Measurements from ENCODE around the gene WRAP53. TPM values are rescaled to one million over a fixed set of nuclear protein-coding genes. Genes with fewer than 3 reads are reported as not detected.

The WRAP53 gene
- total and polyA plus RNA-seq, 8 donors: 2.0 to 13.5 (median 4.1) TPM

DNA sequence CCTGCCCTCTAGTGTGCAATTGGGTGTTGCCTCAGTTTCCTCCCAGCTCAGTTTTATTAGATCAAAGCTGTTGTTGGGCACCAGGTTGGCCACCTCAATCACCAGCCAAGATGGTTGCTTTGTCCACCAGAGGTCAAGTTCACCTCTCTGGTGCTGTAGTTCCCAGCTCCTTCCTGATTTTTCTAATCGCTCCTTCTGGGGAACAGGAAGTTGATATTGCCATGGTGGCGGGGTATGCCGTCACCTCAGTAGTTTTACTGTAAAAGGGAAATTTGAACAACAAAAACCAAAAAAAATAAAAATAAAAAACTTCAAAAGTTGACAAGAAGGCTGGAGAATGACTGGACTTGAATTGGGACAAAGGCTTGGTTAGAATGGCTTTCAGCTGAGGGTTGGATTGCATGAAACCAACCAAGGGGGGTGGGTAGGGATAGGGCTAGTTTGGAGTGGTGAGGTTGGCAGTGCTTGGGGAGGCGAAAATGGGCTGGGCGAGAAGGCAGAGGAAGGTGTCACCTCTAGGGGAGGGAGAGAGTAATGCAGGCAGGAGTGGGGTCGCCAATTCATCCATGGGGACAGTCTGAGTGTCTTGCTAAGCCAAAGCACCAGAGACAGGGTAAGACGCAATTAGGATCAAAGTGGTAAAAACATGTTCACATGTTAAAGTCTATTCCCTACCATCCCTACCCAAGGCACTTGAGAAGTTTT, 22.9 kb downstream of the WRAP53 start:
- intact Hi-C loops (cut with DNase I): no loop called here
- WGBS, 2 donors: 73 to 74% methylated on average over 7 of the region's 7 CpGs
- ATAC-seq (no peak), DNase-seq (no peak), FAIRE-seq (no peak)
- H3K27me3 ChIP-seq: peaks cover 0 to 5% (median 0%) of the 10 kb centered on the region in 4 donors
- H3K36me3 ChIP-seq: no peaks in the 10 kb centered on the region
- TF ChIP-seq, protein P1, sequence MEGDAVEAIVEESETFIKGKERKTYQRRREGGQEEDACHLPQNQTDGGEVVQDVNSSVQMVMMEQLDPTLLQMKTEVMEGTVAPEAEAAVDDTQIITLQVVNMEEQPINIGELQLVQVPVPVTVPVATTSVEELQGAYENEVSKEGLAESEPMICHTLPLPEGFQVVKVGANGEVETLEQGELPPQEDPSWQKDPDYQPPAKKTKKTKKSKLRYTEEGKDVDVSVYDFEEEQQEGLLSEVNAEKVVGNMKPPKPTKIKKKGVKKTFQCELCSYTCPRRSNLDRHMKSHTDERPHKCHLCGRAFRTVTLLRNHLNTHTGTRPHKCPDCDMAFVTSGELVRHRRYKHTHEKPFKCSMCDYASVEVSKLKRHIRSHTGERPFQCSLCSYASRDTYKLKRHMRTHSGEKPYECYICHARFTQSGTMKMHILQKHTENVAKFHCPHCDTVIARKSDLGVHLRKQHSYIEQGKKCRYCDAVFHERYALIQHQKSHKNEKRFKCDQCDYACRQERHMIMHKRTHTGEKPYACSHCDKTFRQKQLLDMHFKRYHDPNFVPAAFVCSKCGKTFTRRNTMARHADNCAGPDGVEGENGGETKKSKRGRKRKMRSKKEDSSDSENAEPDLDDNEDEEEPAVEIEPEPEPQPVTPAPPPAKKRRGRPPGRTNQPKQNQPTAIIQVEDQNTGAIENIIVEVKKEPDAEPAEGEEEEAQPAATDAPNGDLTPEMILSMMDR (IDR thresholded peaks at IDR 0.05): no peak
- H3K27ac ChIP-seq: no peak overlapping the region
- H3K4me1 ChIP-seq: no peaks in the 10 kb centered on the region
- H3K9me3 ChIP-seq: no peaks in the 10 kb centered on the region
- H3K4me3 ChIP-seq: no peak overlapping the region

DNA sequence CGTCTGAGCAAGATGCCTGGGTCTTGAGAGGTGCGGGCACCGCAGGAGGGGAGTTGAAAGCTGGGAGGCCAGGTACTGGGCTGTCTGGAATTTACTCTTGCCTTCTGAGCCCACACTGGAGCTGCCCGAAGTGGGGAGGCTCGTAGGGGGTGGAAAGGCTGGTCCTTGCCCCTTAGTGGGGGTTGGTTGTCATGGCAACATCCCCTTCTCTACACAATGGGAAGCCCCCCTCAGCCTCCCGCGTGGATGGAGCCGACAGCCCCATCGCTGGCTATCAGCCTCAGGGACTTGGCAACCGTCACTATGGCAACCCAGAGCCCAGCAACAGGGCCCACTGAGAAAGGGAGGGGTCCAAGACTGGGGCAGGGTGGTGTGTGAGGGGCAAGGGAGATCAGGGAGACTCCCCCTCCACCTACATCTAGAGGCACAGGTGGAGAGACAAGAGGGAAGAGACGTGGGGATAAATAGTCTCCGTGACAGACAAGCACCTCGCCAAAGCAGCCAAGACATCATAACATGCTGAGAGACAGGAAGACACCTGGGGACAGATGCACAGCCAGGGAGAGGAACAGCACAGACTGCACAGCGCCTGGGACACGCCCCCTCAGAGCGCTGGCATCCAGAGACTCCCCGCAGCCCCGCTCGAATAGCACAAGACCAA, 24.0 kb downstream of the WRAP53 start:
- WGBS, 2 donors: 10% methylated on average over 19 of the region's 19 CpGs
- FAIRE-seq: no peak
- H3K4me3 ChIP-seq: no peak overlapping the region
- no peak overlapping the region for H3K27ac ChIP-seq
- TF ChIP-seq, protein P1 (IDR thresholded peaks at IDR 0.05): no peak
- ATAC-seq: no peak
- H3K9me3 ChIP-seq: no peaks in the 10 kb centered on the region
- no peak for DNase-seq
- no peaks in the 10 kb centered on the region for H3K4me1 ChIP-seq
- intact Hi-C loops (cut with DNase I): no loop called here
- no peaks in the 10 kb centered on the region for H3K27me3 ChIP-seq
- H3K36me3 ChIP-seq: no peaks in the 10 kb centered on the region

DNA sequence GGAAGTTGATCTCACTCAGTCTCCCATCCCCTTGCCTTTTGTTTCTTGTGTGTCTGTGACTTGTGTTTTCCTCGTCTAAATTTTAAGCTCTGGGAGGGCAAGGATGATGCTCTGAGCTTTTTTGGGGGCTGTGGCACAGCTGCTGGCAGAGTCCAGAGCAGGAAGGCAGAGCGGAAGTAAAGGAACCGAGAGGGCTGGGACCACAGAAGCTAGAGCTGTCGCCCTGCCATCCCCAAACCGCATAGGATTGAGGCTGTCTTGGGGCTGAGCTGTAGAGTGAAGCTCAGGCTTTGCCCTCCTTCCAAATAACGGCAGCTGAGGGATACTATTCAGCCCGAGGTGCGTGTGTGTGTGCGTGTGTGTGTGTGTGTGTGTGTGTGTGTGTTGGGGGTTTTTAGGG, 25.5 kb downstream of the WRAP53 start:
- H3K27ac ChIP-seq: no peak overlapping the region
- H3K27me3 ChIP-seq: no peaks in the 10 kb centered on the region
- 35 to 48% methylated on average over 9 of the region's 9 CpGs for WGBS, 2 donors
- H3K36me3 ChIP-seq: no peaks in the 10 kb centered on the region
- no peak for ATAC-seq
- DNase-seq: no peak
- TF ChIP-seq, protein P1 (IDR thresholded peaks at IDR 0.05): no peak
- intact Hi-C loops (cut with DNase I): no loop called here
- H3K9me3 ChIP-seq: no peaks in the 10 kb centered on the region
- no peak overlapping the region for H3K4me3 ChIP-seq
- no peak for FAIRE-seq
- H3K4me1 ChIP-seq: peaks cover 0 to 7% (median 0%) of the 10 kb centered on the region in 3 donors

DNA sequence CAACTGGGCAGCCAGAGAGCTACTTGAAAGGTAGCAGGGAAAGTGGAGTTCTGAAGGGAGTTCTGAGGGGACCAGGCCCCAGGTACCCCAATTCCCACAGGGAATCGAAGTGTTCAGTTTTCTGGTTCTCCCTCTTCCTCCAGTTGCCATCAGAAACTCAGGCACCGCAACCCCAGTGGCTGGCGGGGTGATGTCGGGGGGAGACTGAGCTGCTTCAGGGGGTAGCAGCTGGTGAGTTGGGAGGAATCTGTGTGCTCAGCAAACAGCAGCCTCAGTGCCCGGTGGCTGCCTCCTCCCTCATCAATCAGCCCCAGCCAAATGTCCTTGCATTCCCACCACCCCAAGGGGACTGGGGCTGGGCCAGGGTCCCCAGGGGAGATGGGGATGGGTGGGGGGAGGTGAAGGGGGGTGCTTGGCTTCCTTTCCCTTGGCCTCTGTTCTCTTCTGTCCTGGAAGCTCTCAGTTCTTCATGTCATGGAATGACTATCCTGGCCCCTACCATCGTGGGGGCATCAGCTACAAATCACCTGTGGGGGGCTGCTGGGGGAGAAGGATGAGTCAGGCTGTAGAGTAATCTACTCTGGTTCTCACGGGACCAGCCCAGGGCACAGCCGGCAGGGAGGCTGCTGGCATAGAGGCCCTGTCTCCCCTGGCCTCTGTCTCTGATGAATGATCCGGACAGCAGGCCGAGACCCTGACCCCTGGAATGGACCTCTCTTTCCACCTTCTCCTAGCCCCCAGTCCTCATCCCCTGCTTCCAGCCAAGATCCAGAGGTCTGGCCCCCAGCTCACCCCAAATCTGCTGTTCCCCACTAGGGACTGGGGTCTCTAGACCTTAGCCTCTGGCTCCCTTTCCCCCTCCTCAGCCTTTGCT, 26.7 kb downstream of the WRAP53 start:
- FAIRE-seq (no peak), ATAC-seq (no peak), DNase-seq (peak in 1 of 6 donors; percentile 55)
- intact Hi-C loops (cut with DNase I): no loop called here
- Histone ChIP-seq H3K4me3 (no peak overlapping the region), H3K27ac (no peak overlapping the region), H3K27me3 (no peaks in the 10 kb centered on the region), H3K36me3 (no peaks in the 10 kb centered on the region), H3K4me1 (peaks cover 0 to 7% (median 0%) of the 10 kb centered on the region in 3 donors), H3K9me3 (no peaks in the 10 kb centered on the region)
- TF ChIP-seq, protein P1 (IDR thresholded peaks at IDR 0.05): no peak
- WGBS, 2 donors: 61% methylated on average over 10 of the region's 10 CpGs

Measured in pancreas (tissue), 10 donors.